AG04449 (cell line): Measurements from ENCODE around the gene TRPV6.

Source experiments
- CTCF ChIA-PET: fragments of 350-600 bp; formaldehyde crosslinking; extraction: SDS; loops from one replicate; lab custom pipeline; 2021; ENCODE audit warnings: antibody characterized with exemption; lab: Yijun Ruan, JAX
- POLR2A ChIA-PET: fragments of 400-600, 350-600 bp; formaldehyde crosslinking; extraction: SDS; loops from one replicate; lab custom pipeline; 2020; ENCODE audit warnings: antibody characterized with exemption, inconsistent platforms; lab: Yijun Ruan, JAX
- DNase-seq: peaks from one replicate; pipeline ENCODE4 v3.0.0-alpha.2; 2010; ENCODE audit warnings: low read depth, low spot score
- H3K4me3 ChIP-seq: 2 replicates; pipeline ENCODE4 v1.5.1; 2011; ENCODE audit warnings: low read depth, mild to moderate bottlenecking, control low read depth, low read length
- CTCF ChIP-seq: IDR thresholded peaks from one replicate; pipeline ENCODE4 v1.5.1; 2011; ENCODE audit warnings: mild to moderate bottlenecking, moderate library complexity, low read length, control low read depth, inconsistent platforms; ENCODE audit not compliant: insufficient read depth; ENCODE audit errors: missing control alignments

The TRPV6 gene

GRCh38 chr7:142878315-142878714, 7.2 kb downstream of the TRPV6 start:
- POLR2A ChIA-PET: no interaction called here
- no peak for DNase-seq
- H3K4me3 ChIP-seq: no peak overlapping the region
- TF ChIP-seq CTCF: no peak
- CTCF ChIA-PET: interaction anchor here (0.7 kb wide), 1 partner anchor 10 kb away, joined by 3 read pairs; no protein-coding TSS in a partner anchor

- no peak for DNase-seq
- ChIA-PET POLR2A (no interaction called here), CTCF (interaction anchor here (1.2 to 1.6 kb wide), 2 partner anchors 11 to 338 kb away, joined by 3 to 8 read pairs; no protein-coding TSS in a partner anchor)
- no peak for TF ChIP-seq CTCF
- no peak overlapping the region for H3K4me3 ChIP-seq
These were observed 8.3 kb downstream of the TRPV6 start for GRCh38 chr7:142876991-142877910.

GRCh38 chr7:142876236-142876960, 9.1 kb downstream of the TRPV6 start:
- no peak for DNase-seq
- CTCF ChIA-PET: interaction anchor here (1.2 to 1.6 kb wide), 2 partner anchors 10 to 339 kb away, joined by 3 to 8 read pairs; no protein-coding TSS in a partner anchor
- TF ChIP-seq CTCF: no peak
- H3K4me3 ChIP-seq: no peak overlapping the region
- POLR2A ChIA-PET: no interaction called here

- no peak for TF ChIP-seq CTCF
- POLR2A ChIA-PET: no interaction called here
- CTCF ChIA-PET: interaction anchor here (1.4 kb wide), 1 partner anchor 10 kb away, joined by 6 read pairs; no protein-coding TSS in a partner anchor
- no peak overlapping the region for H3K4me3 ChIP-seq
- DNase-seq: no peak
These were observed 10.1 kb downstream of the TRPV6 start for GRCh38 chr7:142875456-142875855.

- ChIA-PET POLR2A (no interaction called here), CTCF (interaction anchor here (0.6 to 1.4 kb wide), 2 partner anchors 9 to 122 kb away, joined by 3 to 6 read pairs; no protein-coding TSS in a partner anchor)
- no peak for TF ChIP-seq CTCF
- no peak overlapping the region for H3K4me3 ChIP-seq
- no peak for DNase-seq
These were observed 10.7 kb downstream of the TRPV6 start for GRCh38 chr7:142874837-142875236.
